GM19240 (cell line): ENCODE measurements around the gene SYCP2.

Experiments
- DNase-seq: peaks from one replicate; pipeline ENCODE4 v3.0.0; 2011; ENCODE audit warnings: low spot score; ENCODE audit not compliant: insufficient read length

Gene SYCP2

DNA sequence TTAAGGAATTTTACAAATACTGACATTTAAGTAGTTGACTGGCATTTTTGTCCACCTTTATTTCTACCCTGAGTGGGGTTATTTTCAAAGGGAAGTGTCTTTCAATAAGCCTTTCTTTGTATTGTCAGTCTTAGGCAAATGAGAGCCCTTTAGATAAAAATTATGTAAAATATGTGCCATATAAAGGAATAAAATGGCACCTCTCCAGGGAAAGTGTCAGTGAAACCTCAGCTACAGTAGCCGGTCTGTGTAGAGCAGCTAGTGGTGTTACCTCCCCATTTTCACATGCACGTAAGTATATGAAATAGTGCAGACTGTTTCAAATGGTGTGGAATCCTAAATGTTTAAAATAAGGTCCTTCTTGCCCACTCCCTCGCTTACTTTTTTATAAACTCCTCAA, 11.7 kb upstream of the SYCP2 start:
- no peak for DNase-seq

- DNase-seq, result no peak
Measured at GRCh38 chr20:59944726-59945125, 11.3 kb upstream of the SYCP2 start.

- no peak for DNase-seq
Measured at GRCh38 chr20:59942245-59942644, 8.8 kb upstream of the SYCP2 start.

DNA sequence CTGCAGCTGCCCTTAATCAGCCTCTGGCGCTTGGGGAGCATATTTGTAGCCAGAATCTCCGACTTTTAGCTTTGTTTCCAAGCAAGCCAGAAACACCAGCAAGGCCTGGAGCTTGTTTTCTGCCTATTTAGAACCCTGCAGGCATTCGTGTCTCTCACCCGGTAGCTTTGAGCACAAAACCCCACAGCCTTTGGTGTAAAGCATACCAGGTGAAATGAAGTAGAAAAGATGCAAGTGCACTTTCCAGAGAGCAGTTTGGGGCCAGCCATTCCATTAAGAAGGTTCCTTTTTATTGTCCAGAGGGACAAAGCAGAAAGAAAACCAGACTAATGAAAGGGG, 7.5 kb upstream of the SYCP2 start:
- no peak for DNase-seq

- DNase-seq, result peak; percentile 97
Measured at GRCh38 chr20:59940129-59940955, 6.9 kb upstream of the SYCP2 start, which contains the start of the genes FAM217B and PPP1R3D. TSS of gene FAM217B (plus strand) at chr20:59940389. CDS start at chr20:59943944, 3,555 bp downstream. TSS of gene PPP1R3D (minus strand) at chr20:59940305. CDS start at chr20:59939931, 374 bp downstream.

- DNase-seq, result no peak
Measured at GRCh38 chr20:59939879-59940128, 6.4 kb upstream of the SYCP2 start.

- no peak for DNase-seq
Measured at GRCh38 chr20:59939052-59939878, 5.8 kb upstream of the SYCP2 start.

DNA sequence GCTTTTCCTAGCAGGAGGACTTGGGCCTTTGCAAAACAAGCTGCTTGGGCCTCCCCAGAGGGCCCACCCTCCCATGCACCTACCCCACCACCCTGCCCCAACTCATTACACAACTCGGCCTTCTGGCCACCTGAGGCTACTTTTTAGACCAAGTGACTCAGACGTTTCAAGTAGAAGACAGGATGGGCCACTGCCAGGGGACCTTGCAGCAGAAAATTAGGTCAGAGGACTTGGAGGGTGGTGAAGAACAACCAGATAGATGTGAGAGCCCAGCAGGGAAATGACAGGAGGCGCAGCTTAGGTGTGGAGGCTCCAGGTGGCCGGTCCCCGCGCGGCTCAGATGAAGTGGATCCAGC, 5.2 kb upstream of the SYCP2 start:
- no peak for DNase-seq

DNA sequence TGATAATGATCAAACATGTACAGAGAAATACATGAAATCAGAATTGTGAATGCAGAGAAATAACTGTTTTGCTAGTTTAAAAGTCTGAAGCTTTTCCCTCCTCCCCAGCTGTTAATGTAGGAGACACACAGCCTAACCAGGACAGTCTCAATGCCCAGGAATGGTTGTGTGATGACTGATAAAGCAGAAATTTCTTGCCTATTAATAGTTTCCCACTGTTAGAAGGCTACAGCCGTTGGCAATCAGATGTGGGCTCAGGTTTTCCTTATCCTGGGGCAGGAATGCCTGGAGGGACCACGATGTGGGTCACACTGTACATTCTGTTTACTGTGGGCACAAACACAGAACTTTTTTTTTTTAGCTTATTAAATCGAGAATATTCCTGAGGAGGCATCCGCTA, 4.8 kb upstream of the SYCP2 start:
- DNase-seq, result no peak

- DNase-seq, result no peak
Measured at GRCh38 chr20:59937150-59937549, 3.7 kb upstream of the SYCP2 start.

DNA sequence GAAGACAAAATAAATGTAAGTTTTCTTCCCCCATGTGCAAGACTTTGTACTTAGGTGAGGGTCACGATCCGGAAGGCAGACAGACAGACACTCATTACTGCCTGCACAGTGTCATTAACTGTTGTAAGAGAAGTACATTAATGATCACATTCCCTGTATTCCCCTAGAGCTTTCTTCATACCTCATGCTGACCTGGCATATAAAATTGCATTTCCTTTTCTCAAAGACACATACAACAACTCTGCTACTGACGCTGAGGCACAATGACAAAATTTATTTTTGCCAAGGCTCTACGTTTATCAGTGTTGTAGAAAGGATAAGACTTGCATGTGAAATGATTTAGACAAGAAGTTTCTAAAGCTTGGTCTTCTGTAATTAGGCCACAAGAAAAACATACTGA, 3.0 kb upstream of the SYCP2 start:
- DNase-seq, result no peak

DNA sequence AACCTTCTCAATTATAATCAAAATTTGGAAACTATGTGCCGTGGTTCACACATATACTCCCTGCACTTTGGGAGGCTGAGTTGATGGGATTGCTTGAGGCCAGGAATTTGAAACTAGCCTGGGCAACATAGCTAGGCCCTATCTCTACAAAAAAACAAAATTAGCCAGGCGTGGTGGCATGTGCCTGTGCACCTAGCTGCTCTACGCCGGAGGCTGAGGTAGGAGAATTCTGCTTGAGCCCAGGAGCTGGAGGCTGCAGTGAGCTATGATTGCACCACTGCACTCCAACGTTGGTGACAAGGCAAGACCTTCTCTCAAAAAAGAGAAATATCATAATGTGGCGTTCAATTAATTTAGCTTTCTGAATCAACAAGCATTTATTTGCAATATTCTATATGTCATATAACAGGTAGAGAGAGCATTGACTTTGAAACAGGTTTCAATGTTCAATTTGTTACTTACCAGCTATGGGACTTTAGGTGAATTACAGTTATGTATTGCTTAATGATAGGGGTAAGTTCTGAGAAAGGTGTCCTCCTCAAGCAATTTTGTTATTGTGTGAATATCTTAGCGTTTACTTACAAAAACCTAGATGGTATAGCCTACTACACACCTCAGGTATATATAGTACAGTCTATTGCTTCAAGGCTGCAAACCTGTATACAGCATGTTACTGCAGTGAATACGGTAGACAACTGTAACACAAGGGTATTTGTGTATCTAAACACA, 2.2 kb upstream of the SYCP2 start:
- DNase-seq, result no peak

DNA sequence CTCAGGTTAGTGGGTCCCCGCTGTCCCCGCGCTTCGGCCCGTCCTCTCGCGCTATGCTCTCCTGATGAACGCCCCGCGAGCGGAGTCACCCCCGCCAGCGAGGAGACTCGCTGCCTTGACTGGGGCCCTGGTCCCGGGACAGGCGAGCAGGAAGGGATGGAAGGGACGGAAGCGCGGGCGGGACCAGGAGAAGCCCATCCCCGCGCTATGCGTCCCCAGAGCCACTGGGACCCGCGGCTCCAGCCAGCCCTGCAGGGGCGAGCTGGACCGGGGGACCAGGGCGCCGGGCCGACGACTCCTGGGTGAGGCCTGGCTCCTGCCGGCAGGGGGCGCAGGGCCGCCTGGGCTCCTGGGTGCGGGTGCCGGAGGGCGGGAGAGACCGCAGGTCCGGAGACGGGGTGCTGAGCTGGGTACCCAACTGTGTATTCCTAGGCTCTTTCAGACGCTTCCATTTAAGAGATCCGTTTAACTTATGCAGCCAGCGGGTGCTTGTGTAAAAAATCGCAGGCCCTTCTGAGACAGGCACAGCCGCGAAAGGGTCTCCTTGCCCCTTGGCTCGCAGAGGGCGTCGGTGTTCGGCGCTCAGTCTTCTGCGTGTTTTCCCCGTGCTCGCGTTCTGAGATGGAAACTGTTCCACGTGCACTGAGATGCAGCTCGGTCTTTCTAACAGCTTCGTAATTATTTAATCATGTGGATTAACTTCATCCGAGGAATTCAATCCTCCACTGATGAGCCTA, 580 bp upstream of the SYCP2 start:
- DNase-seq, result peak; percentile 33

- DNase-seq, result no peak
Measured at GRCh38 chr20:59932616-59933295, 681 bp downstream of the SYCP2 start.

- DNase-seq, result no peak
Measured at GRCh38 chr20:59931511-59932312, 1.7 kb downstream of the SYCP2 start.

DNA sequence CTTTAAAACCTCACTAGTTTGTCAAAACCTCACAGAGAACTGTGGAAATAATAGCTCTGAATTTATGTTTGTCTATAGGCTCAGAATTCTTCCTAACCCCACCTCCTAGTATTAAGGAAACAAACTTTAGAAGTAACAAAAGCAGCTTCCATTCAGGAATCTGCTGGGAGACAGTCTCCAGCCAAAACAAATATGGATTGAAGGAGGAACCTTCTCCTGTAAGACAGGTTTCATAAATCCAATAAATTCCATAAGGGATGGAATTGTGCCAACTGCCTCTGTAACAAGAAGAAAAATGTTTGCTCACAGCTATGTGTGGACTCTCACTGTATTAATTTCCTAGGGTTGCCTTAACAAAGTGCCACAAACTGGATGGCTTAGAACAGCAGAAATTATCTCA, 7.5 kb downstream of the SYCP2 start:
- DNase-seq, result no peak

- no peak for DNase-seq
Measured at GRCh38 chr20:59925359-59925758, 8.1 kb downstream of the SYCP2 start.

- no peak for DNase-seq
Measured at GRCh38 chr20:59923514-59923913, 9.9 kb downstream of the SYCP2 start.

DNA sequence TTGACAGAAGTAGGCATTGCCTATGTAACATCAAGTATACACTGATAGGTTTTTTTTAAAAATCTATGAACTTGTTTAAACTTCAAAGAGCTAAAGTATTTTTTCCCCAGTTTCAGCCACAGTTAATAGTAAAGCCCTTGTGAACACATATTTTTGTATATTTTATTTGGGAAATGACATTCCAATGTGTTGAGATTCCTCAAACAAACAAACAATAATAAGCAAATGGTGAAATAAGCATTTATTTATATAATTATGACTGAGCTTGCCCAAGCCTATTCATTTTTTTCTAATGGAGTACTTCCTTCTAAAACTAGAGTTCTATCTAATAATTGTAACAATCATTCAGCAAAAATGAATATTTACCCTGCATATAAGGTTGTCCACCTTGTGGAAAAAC, 12.5 kb downstream of the SYCP2 start:
- DNase-seq, result no peak

DNA sequence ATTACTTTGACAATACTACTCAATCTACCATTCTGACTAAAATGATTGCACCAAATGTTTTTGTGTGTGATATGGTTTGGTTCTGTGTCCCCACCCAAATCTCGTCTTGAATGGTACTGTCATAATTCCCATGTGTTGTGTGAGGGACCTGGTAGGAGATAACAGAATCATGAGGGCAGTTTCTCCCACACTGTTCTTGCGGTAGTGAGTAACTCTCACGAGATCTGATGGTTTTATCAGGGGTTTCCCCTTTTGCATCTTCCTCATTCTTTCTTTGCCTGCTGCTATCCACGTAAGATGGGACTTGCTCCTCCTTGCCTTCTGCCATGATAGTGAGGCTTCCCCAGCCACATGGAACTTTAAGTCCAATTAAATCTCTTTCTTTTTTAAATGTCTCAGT, 20.8 kb downstream of the SYCP2 start:
- no peak for DNase-seq
